Measurements from ENCODE around the gene RNF157.

Gene RNF157

GRCh38 chr17:76138896-76139752, 101.2 kb downstream of the RNF157 start:
- no peak for DNase-seq

- DNase-seq: no peak
These were observed 101.9 kb downstream of the RNF157 start for GRCh38 chr17:76138234-76138895.

GRCh38 chr17:76137351-76138233, 102.7 kb downstream of the RNF157 start:
- DNase-seq: no peak

DNA sequence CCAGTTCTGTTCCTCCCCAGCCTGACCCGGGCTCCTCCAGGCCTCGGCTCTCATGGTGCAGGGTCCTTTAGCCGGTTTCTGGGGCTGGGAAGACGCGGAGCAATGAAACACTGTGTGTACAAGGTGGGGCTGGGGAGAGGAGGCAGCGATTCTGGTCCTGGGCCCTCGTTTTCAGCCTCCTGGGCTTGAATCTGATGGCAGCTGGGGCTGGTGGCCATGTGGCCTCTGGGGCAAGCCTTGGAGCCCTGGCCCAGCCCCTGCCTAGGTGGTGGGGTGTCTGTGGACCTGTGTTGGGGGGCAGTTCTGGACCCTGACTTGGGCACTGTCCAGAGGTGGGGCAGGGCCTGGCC, 103.3 kb downstream of the RNF157 start:
- DNase-seq: no peak

DNA sequence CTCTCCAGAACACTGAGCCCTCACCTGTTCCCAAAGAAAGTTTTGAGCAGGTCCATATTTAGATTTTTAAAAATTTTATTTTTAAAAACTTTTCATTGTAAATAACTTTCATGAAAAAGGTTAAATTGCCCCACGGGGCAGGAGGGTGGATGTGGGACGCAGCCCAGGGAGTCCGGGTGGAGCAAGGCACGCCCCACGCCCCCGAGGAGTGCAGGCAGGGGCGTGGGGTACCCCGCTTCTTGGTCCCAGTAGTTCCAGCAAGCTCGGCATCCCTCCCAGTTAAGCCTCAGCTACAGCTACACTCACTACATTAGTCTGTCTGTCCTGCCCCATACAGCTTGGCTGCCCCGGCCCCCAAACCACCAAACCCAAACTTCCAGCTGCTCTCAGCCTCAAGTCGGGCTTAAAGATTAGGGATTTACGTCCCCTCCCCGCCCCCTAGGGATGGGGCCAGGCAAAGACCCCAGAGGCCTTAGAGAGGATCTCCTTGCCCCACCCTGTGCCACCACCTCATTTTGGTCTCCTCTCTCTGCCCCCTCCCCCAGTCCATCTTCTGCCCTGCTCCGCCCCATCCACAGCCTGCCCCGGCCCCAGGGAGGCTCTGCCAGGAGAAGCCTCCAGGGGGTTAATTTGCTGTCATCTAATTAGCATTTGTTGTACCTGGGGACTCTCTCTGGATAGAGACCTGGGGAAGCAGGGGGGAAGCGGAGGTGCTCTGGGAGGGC, 103.9 kb downstream of the RNF157 start:
- no peak for DNase-seq

DNA sequence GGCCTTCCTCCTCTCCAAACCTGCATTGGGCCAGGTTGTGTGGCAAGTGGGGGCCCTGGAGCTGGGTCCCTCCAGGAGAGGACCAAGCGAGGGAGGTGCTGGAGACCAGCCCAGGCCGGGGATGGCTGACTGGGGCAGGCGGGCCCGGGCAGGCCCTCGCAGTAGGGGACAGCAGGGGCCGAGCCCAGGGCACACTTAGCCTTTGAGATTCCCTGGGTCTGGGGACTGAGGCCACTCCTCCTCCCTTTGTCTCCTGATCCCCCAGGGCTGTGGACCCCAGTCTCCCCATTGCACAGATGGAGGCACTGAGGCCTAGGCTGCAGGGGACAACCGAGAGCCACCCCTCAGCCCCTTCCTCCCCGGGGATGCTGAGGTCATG, 104.5 kb downstream of the RNF157 start:
- no peak for DNase-seq

DNA sequence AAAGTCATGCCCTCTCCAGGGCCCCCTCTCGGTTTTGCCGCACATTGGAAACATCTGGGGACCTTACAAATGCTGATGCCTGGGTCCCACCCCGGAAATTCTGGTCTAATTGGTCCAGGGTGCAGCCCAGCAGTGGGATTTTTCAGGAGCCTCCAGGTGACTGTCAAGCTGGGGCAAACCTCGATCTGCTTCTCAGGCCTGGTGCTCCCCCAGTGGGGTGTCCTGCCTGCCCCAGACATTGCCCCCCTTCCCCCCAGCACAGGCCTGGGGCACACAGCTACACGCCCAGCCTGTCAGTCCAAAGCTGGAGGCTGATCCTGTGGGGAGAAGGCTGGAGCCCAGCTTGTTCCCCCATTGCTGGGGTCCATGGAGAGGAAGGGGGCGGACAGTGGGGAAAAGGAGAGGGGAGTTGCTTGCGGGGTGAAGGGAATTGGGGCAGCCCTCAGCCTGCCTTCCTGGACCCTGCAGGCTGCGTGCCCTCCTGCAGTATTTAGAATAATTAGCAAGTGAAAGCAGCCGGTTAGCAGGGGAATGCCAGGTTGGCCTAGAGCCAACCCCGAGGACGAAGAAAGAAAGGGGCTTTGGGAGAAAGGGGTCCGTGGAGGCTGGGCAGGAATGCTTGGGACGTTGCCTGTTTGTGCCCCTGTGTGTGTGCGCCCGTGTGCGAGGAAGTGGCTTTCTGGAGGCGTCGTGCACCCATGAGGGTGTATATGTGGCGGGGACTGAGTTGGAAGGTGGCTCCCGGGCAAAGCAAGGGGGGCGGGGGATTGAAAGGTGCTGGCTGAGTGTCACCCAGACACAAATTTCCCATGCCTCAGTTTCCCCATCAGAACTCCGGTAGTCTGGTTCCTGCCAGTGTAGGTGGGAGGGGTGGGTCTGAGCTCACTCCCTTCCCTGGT, 105.1 kb downstream of the RNF157 start:
- DNase-seq: no peak

GRCh38 chr17:76132574-76133338, 107.5 kb downstream of the RNF157 start:
- no peak for DNase-seq

- DNase-seq: no peak
These were observed 108.4 kb downstream of the RNF157 start for GRCh38 chr17:76131692-76132573.

GRCh38 chr17:76131051-76131691, 109.1 kb downstream of the RNF157 start:
- DNase-seq: no peak

DNA sequence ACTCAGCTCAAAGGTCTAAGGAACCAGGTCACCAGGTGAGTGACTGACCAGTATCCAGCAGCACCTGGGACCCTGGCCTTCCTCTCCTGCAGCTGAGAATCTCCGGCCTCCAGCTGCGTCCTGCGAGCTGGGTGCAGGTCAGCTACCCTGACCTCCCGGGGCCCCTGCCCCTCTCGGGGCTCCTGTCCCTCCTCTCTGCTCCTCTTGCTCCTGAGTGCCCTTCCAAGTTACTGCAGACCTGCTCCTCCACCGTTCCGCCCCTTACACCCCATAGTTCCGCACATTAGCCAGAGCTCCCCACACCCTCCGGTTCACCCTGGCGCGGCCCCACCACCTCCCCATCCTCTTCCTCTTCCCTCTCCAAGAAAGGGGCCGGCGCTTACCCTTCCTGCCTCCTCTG, 109.8 kb downstream of the RNF157 start:
- DNase-seq: no peak

DNA sequence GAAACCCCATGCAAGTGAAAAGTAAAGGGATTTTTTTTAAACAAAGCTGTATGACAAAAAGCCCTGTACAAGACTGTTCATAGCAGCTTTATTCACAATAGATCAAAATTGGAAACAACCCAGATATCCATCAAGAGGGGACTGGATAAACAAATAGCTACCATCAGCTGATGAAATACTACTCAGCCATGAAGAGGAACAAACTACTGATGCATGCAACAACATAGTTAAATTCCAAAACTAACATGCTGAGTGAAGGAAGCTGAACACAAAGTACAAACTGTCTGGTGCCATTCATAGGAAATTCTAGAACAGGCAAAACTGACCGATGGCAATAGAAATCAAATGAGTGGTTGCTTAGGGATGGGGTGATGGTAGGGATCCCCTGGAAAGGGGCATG, 114.4 kb downstream of the RNF157 start:
- no peak for DNase-seq

DNA sequence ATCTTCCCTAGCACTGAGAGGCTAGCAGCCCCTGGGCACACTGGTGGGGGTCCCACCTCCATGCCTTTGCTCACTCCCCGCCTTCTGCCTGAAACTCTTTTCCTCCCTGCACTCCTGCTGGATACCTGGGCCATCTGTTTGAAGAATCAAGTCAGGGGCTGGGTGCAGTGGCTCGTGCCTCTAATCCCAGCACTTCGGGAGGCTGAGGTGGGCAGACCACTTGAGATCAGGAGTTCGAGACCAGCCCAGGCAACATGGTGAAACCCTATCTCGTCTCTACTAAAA, 115.0 kb downstream of the RNF157 start:
- DNase-seq: no peak

- no peak for DNase-seq
These were observed 115.5 kb downstream of the RNF157 start for GRCh38 chr17:76124582-76125390.

- DNase-seq: no peak
These were observed 116.3 kb downstream of the RNF157 start for GRCh38 chr17:76123749-76124581.

GRCh38 chr17:76123191-76123499, 117.1 kb downstream of the RNF157 start:
- no peak for DNase-seq

- DNase-seq: no peak
These were observed 117.7 kb downstream of the RNF157 start for GRCh38 chr17:76122431-76123190.
